Stimulated activated CD4-positive, alpha-beta T cell treated with anti-CD3 and anti-CD28 coated beads, Interleukin-4, amount 100 ng/mL, for 1 hour (primary cell): ENCODE results near the gene SRP54.
"Not testable (repeated sequence)": the region's sequence is repeated elsewhere in the genome, so short reads cannot be mapped to it uniquely, and the experiment has no call there.

Experiments
- DNase-seq: peaks from one replicate; pipeline ENCODE4 v3.0.0-alpha.2; 2020

SRP54 gene

DNA sequence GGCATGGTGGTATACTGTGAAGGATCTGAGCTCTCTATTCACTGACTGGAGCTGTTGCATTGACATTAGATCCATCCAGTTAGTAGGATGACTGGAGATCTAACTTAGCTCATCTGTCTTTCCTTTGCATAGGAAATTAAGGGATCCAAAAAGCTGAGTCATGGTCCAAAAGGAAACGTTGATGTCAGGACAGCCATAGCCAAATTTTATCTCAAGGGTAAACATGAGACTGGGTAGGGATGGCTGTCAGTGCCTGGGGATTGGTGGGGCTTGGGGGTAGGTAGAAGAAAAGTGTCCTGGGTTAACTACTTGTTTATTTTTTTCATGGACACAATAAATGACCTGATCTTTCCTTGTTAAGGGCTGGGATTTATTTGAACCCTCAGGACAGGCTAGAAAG, 67.9 kb downstream of the SRP54 start:
- no peak for DNase-seq

GRCh38 chr14:35051796-35052195, 69.0 kb downstream of the SRP54 start:
- no peak for DNase-seq

GRCh38 chr14:35052637-35053036, 69.8 kb downstream of the SRP54 start:
- DNase-seq: no peak

DNA sequence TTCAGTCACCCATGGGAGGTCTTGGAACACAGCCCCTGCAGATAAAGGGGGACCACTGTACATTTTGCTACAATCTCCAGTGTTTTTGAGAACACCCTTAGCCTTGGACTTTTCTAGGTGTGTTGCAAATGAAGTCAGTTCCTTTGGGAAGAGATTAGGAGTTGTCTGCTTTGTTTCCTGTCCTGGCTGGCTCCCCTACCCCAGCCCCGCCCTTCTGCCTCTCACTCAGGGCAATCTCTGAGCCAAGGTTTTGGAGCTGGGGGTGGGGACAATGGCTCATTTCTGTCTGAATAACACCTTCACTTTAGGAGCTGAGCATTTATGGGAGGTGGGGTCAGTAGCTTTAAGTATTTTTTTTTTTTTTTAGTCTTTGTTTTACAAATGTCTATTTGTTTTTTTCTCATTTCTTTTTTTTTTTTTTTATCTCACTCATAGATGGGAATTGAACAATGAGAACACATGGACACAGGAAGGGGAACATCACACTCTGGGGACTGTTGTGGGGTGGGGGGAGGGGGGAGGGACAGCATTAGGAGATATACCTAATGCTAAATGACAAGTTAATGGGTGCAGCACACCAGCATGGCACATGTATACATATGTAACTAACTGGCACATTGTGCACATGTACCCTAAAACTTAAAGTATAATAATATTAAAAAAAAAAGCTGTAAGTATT, 78.5 kb downstream of the SRP54 start:
- not testable (repeated sequence) for DNase-seq

- not testable (repeated sequence) for DNase-seq
Observed at GRCh38 chr14:35065731-35066130, 82.9 kb downstream of the SRP54 start.

DNA sequence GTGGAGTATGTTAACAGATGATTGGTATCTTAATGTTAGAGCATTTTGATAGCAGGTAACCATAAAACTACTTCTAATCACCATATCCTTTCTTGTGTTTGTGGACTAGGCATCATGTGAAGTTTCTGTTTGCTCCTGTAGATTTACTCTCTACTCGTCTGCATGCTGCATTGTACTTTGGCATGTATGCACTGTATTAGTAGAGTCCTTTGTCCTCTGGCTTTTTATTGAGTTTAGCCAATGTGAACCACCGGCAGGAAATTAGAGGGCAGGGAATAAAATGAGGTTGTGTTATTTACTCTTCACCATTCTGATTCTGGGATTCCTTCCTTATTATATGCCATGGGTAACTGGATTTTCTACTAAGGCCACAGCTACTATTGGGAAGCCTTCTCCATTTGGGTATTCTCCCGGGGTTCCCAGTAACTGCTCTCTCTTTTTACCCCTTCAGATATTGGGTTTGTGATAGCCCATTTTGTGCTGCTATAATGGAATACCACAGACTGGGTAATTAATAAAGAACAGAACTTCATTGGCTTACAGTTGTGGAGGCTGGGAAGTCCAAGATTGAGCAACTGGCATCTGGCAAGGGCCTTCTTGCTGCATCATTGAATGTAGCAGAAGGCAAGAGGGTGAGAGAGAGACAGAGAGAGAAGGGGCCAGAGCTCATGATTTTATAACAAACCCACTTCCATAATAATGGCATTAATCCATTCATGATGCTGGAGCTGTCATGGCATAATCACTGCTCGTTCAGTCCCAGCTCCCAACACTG, 85.6 kb downstream of the SRP54 start:
- no peak for DNase-seq

GRCh38 chr14:35072226-35072625, 89.4 kb downstream of the SRP54 start:
- no peak for DNase-seq

DNA sequence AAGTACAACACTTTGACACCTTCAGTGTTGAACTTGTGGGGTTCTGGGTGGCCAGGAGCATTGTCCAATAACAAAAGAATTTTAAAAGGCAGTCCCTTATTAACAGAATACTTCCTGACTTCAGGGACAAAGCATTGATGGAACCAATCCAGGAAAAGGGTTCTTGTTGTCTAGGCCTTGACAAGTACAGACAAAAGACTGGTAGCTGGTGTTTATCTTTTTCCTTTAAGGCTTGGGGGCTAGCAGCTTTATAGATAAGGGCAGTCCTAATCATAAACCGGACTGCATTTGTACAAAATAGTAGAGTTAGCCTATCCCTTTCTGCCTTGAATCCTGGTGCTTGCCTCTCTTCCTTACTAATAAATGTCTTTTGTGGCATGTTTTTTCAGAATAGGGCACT, 90.7 kb downstream of the SRP54 start:
- no peak for DNase-seq

GRCh38 chr14:35078082-35078481, 95.3 kb downstream of the SRP54 start:
- DNase-seq: no peak
